GM19395 (cell line): Measurements from ENCODE around the gene ATP8B3.

Experiments
- ATAC-seq: cut with Tn5 transposase; IDR thresholded peaks from one replicate; pipeline ENCODE4 v1.9.1; 2021; ENCODE audit warnings: mild to moderate bottlenecking, moderate library complexity; ENCODE audit not compliant: unreplicated experiment

ATP8B3 gene

GRCh38 chr19:1748115-1748872 lies 63.8 kb downstream of the ATP8B3 start:
- ATAC-seq, result no peak

- ATAC-seq, result no peak
These were observed 64.6 kb downstream of the ATP8B3 start for GRCh38 chr19:1747285-1748114.

GRCh38 chr19:1746401-1747284 lies 65.4 kb downstream of the ATP8B3 start:
- no peak for ATAC-seq

- ATAC-seq, result no peak
These were observed 66.5 kb downstream of the ATP8B3 start for GRCh38 chr19:1745589-1746031.

- ATAC-seq, result no peak
These were observed 67.1 kb downstream of the ATP8B3 start for GRCh38 chr19:1744822-1745563.

GRCh38 chr19:1744133-1744665 lies 67.9 kb downstream of the ATP8B3 start:
- no peak for ATAC-seq

- ATAC-seq, result no peak
These were observed 68.9 kb downstream of the ATP8B3 start for GRCh38 chr19:1742989-1743696.

- no peak for ATAC-seq
These were observed 72.0 kb downstream of the ATP8B3 start for GRCh38 chr19:1739960-1740629.

GRCh38 chr19:1736927-1737326 lies 75.1 kb downstream of the ATP8B3 start:
- no peak for ATAC-seq

GRCh38 chr19:1736280-1736679 lies 75.8 kb downstream of the ATP8B3 start:
- ATAC-seq, result no peak

GRCh38 chr19:1734321-1734966 lies 77.6 kb downstream of the ATP8B3 start:
- no peak for ATAC-seq
